M059J (cell line): ENCODE measurements around the gene SEC16A. TPM values are rescaled to one million over a fixed set of nuclear protein-coding genes. Genes with fewer than 3 reads are reported as not detected.
"Not testable (repeated sequence)": the region's sequence is repeated elsewhere in the genome, so short reads cannot be mapped to it uniquely, and the experiment has no call there.

ENCODE experiments used
- DNase-seq: peaks from one replicate; pipeline ENCODE4 v3.0.0-alpha.2; 2012; ENCODE audit warnings: low read depth
- total RNA-seq: library from RNA; depleted of rRNA; stranded (reverse); fragments of >200 nt; shearing (Covaris generic); gene quantifications from 2 replicates; pipeline ENCODE4 v1.2.3, GENCODE V29; 2014

The SEC16A gene
- total RNA-seq, 1 experiment from 2014 or later: 42.6 TPM

DNA sequence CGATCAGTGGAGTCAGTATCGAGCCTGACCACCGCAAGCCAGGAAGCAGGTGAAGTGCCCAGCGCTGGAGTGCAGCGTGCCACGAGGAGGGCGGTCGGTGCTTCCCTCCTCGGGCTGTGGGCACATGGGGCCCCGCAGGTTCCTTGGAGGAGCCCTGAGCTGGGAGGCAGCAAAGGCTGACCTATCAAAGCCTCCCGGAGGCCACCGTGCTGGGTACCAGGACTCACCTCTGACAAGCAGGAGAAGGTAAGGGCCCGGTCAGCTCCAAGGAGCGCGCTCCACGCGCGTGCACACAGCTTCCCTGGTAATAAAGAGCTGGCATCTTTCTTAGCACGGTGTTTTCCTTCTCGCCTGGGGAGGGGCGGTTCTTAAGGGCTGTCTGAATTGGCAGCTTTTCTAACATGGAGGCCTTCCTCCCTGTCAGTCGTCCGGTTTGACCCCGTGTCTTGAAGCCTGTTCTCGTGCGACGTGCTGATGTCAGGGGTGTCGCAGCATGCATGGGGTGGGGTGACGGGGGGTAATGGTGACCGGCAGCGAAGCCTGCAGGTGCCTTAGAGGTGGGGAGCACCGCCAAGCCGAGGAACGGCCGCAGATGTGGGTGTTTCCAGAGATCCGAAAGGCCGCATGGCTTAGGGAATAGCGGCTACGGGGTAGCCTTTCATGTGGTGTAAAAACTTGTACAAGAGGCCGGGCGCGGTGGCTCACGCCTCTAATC, 59.3 kb downstream of the SEC16A start:
- DNase-seq: no peak

DNA sequence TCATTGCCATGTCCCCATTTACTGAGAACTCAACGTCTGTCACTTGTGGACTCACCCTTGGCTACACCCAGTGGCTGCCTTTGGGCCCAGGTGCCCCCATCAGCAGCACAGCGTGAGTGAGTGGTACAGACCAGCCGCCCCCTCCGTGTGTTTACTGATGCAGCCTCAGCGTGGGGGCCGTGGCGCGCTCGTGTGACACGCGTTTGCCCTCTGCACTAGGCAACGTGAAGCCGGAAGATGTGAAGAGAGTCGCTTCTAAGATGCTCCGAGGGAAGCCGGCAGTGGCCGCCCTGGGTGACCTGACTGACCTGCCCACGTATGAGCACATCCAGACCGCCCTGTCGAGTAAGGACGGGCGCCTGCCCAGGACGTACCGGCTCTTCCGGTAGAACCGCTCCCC, 60.0 kb downstream of the SEC16A start:
- DNase-seq: no peak

DNA sequence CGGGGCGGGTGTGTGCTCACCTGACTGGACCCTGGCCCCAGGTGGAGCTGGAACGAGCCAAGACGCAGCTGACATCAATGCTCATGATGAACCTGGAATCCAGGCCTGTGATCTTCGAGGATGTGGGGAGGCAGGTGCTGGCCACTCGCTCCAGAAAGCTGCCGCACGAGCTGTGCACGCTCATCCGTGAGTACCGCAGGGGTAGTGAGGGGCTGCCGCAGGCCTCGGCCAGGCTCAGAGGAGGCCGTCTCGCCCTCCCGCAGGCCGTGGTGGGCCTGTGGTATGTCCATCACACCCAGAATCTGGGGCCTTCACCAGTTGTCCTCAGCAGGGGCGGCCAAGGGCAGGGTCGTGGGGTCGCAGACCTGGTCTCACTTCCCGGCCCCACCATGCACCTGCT, 61.0 kb downstream of the SEC16A start:
- no peak for DNase-seq

DNA sequence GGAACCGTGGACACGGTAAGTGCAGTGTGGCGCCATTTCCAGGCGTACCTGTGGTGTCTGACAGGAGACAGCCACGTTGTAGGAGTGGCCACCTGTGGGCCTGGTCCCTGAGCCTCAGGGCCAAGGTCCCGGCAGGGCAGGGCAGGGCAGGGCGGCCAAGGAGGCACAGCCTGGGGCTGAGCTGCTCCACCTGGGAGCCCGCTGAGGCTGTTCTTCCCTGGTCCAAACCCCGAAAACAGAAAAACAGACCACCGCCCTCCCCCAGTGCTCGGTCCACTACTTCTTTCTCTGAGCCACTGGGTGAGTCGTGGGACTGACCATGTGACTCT, 63.8 kb downstream of the SEC16A start:
- no peak for DNase-seq

DNA sequence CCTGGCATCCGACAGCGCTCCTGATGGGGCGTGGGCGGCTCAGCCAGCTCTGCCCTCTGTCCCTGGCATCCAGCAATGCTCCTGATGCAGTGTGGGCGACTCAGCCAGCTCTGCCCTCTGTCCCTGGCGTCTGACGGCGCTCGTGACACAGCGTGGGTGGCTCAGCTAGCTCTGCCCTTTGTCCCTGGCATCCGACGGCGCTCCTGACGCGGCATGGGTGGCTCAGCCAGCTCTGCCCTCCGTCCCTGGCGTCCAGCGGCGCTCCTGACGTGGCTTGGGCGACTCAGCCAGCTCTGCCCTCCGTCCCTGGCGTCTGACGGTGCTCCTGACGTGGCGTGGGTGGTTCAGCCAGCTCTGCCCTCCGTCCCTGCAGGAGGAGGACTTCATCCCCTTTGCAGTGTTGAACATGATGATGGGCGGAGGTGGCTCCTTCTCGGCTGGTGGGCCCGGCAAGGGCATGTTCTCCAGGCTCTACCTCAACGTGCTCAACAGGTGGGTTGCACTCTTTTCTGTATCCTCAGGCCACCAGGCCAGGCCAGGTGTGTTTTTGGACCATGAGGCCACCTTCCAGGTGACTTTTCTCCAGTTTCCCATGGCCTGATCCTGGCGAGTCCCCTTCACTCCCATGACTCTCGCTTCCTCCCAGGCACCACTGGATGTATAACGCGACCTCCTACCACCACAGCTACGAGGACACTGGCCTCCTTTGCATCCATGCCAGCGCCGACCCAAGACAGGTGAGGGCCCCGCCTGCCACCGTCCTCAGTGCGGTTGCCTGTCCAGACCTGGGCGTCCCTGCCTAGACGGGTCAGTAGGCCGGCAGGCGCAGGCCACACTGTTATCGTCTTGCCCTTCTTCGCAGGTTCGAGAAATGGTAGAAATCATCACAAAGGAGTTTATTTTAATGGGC, 64.4 kb downstream of the SEC16A start:
- no peak for DNase-seq

DNA sequence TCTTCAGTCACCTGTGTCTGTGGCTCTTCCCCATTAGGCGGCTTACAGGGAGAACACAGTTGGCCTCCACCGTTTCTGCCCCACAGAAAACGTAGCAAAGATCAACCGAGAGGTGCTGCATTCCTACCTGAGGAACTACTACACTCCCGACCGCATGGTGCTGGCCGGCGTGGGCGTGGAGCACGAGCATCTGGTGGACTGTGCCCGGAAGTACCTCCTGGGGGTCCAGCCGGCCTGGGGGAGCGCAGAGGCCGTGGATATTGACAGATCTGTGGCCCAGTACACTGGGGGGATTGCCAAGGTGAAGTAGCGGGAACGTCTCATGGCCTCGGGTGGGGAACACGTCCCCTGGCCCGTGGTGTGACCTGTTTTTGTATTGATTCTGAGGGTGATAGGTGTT, 65.9 kb downstream of the SEC16A start:
- no peak for DNase-seq

DNA sequence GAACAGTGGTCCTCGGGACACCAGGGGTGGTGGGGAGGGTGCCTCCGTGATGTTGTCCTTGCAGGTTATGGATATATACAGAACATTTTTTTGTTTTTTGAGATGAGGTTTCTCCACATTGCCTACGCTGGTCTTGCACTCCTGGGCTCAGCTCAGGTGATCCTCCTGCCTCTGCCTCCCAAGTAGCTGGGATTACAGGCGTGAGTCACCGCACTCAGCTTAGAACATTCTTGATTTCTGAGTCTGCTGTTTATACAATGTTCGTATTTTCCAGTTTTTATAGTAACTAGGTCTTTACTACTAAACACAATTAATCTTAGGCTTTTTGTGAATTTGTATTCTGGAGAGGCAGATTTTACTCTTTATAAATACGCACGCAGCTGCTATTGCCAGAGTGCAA, 66.4 kb downstream of the SEC16A start:
- DNase-seq: peak; percentile 25

DNA sequence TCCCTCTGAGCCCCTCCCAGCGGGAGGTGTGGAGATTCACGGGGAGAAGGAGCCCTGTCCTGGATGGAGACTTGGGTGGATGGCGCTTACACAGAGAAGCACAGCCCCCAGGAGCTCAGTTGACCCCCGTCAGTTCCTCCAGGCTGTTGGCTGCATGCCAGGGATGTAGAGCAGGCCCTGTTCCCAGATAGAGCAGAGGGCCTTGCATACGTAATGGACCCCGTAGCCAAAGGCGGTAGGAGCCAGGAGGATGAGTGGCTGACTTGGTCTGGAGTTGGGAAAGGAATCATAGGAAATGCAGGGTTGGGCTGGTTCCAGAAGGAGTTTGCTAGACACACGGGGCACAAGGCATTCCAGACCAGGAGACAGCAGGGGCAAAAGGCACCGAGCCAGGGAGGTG, 69.9 kb downstream of the SEC16A start:
- DNase-seq: no peak

DNA sequence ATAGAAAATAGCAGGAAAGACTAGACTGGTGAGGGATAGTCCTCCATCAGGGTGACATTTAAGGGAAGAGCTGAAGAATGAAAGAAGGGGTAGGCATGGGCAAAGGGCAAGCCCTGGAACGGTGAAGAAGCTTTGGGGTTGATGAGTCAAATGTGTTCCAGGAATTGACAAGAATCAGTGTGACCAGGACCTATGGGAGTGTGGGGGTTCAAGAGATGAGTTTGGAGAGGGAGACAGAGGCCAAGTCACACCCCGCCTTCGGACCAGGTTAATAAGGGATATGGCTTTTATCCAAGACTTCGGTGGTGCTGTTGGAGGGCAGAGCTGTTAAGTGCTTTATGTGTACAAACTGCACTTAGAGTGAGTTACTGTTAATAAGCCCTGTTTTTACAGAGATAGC, 71.5 kb downstream of the SEC16A start:
- DNase-seq: no peak

DNA sequence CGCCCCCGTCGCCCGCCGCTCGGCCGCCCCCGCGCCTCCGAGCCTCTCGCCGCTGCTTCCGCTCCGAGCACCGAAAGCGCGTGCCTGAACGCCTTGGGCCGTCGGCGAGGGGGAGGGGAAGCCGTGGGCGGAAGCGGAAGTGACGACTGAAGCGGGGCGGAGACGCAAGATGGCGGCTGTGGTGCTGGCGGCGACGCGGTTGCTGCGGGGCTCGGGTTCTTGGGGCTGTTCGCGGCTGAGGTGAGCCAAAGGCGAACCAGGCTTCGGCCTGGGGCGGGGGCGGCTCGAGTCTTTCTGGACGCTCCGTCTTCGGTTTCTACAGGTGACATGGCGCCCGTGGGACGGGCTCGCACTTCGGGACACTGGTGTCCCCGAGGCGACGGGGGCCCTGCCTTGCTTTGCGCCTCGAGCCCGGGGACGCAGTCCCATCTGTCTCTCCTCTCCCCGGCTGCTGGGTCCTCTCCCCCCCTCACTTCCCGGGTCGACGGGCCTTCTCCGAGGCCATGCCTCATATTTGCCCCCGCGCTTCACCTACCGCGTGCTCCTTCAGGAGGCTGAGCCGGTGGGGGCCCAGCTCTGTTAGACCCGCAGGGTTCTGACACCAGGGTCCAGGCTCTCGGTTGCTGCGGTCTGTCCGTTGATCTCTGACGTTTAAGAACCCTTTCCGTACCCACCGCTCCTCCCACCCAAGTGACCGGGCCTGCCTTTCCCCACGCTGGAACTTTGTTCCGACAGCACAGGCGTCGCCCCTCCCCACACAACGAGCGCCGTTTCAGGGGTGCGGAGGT, 72.1 kb downstream of the SEC16A start, which contains the start of the genes ENTR1 and PMPCA:
ENTR1 (minus strand) TSS at position 115 of the 788 bp plus-strand sequence. CDS start 217 bp downstream, outside the sequence.
PMPCA (plus strand) TSS at position 159 of the 788 bp plus-strand sequence; CDS start at position 170, 11 bp downstream.
- DNase-seq: peak; percentile 87

DNA sequence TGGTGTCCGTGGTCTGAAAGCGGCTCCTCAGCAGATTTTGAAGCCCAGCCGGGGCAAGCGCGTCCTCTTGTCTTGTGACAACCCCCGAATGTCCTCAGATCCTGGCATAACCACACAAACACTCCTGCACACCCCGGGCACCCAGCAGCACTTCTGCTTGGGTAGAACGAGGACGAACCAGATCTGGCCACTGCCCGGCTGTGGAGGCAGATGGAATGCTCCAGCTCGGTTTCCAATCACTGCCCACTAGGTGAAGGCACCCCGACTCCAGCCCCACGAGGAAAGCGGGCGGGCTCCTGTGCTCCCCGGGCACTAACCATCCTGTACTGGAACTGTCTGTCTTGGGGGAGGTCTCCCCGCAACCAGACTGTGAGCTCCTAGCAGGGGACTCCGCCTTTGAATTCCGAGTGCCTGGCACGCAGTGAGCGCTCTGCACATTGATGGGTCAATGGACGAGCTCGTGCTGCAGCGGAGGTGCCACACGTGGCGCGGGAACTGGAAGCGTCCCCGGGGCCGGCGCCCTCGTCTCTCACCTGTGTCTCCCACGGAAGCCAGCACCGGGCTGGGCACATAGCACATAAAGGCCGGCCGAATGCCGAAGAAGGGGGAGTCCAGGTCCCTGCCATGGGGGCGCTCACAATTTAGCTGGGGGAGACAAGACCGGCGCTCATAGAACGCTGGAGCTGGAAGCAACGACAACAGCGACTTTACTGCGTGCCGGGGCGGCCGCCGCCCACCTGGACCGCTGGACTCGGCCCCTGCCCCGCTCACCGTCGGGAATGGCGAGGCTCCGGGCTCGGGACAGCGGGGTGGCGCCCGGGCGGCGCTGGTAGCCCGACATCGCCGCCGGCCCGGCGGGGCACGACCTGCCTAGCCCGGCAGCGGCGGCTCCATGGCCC, 73.0 kb downstream of the SEC16A start:
- DNase-seq: peak; percentile 27

DNA sequence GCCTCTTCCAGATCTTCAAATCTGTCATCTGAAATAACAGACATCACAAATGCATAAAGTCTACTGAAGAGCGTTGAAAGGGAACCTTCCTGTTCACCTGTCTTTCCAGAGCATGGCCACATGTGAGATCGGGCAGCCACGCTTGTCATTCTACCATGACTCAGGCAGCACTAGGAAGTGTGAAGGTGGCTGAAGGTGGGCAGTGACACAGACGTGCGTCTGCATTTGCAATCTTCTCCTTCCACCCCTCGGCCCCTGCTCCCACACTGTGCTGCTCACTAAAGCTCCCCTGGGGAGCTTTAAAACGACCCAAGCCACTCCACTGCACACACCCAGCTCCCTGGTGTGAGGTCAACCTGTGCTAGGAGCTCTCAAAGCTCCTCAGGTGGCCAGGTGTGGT, 74.9 kb downstream of the SEC16A start:
- no peak for DNase-seq

DNA sequence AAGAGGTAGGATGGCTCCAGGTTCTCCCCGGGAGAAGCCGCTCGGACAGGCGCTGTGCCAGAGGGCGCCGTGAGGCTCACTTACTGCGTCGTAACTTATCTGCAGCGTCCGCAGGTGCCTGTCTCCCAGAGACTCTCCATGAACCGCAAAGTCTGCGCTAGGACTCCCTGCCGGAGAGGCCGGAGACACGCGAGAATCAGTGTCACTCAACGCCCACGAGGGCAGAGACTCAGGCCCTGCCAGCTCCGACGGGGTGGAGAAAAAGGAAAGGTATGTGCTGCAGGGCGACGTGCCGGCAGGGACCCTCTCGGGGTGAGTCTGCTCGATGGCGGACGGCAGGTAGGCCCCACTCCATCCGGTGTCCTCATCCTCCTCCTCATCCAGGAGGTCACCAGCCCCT, 75.8 kb downstream of the SEC16A start:
- DNase-seq: not testable (repeated sequence)

DNA sequence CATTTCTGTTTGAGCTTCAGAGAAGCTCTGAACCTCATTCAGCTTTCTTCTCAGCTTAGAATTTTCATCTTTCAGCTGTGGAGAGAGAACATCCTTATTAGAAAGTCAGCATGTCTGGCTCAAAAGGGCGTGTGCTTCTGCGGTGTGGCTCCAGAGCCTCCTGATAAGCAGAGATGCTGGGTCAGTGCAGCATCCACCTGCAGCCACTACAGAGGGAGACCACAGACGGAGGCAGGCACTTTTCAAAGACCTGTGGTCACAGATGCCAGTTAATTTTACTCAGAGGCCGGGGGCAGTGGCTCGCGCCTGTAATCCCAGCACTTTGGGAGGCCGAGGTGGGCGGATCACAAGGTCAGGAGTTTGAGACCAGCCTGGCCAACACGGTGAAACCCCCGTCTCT, 76.9 kb downstream of the SEC16A start:
- DNase-seq: not testable (repeated sequence)

DNA sequence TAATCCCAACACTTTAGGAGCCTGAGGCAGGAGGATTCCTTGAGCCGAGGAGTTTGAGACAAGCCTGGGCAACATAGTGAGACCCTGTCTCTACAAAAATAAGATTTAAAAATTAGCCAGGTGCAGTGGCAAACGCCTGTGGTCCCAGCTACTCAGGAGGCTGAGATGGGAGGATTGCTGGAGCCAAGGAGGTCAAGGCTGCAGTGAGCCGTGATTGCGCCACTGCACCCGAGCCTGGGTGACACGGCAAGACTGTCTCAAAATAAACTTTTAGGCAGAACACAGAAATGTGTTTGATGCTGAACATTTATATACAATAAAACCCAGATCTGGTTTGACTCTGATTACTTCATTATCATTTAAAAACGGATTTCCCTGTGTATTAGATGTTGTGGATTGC, 77.4 kb downstream of the SEC16A start:
- DNase-seq: no peak

DNA sequence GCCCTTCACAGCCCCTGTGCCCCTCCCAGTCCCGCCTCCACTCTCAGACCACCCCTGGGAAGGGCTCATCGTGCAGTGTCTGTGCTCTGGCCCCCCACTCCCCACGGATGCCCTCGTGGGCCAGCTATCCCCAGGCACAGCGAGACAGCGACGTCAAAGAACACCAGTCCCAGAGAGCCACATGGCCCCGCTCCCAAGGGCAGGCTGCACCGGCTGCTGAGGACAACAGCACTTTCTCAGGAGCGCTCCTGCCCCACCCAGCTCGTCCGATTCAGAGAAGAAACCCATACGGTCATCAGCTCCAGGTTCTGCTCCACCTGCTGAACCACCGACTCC, 78.1 kb downstream of the SEC16A start:
- DNase-seq: no peak

DNA sequence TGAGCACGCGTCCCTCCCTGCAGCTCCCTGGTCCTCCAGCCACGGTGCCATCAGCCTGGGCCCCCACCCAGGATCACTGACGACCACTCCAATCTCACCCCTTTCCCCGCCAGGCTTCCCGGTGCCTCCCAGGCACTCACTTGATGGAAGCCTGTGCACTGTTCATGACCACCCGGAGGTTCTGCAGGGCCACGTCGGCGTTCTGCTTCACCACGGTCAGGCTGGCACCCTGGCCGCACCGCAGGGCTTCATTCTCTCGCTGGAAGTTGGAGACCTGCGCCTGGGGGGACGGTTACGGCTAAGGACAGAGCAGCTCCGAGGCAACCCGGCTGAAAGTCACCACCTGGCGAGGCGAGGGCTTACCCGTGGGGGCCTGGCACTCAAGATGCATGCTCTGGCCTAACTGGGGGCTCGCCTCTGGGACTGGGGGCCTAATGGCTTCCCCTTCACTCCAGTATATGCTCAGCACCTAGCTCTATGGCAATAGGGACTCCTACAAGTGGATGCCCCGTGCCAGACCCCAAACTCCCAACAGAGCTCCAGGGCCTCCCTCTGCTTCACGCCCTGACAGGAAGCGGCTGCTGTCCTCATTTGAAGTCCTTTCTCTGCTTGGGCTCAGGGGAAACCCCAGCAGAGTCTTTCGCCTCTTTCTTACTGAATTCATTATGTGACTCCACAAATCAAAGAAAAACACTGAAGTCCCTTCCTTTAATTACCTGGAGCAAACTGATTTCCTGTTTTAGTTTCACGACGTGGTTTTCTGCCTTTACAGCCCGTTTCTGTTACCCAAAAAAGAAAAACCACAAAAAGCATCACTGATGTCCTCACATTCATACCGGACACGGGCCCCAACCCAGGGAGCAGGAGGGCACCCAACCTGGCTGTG, 78.7 kb downstream of the SEC16A start:
- no peak for DNase-seq

DNA sequence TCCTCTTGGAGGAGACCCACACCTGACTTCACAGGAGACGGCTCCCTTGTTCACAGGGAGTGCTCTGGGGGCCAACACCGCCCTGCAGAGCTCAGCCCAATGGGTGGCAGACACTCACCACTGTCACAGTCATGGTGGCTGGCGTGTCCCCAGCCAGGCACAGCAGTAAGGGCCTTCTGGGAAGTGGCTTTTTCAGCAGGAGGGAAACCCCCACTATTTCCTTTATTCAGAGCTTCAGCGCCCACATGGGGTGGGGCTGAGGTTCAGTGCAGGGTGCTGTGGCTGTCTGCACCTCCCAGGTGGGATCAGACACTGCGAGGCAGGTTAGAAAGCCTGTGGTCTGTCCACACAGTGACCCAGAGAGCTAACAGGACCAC, 79.3 kb downstream of the SEC16A start:
- DNase-seq: no peak

DNA sequence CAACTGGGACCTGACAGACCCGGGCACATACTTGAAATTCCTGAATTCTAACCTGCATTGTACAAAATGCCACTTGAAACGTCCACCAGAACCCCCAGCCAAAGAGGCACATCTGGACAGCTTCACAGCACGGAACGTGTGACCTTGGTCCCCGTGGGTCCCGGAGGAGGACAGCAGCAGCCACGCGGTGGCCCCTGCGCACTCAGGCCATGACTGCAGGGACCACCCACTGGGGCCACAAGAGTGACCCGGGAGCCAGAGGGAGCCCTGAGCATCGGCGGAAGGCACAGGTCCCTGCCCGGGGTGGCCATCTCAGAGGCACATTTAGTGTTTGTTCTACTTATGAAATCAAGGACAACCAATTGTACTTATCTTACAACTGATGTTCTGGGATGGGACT, 80.8 kb downstream of the SEC16A start:
- no peak for DNase-seq

DNA sequence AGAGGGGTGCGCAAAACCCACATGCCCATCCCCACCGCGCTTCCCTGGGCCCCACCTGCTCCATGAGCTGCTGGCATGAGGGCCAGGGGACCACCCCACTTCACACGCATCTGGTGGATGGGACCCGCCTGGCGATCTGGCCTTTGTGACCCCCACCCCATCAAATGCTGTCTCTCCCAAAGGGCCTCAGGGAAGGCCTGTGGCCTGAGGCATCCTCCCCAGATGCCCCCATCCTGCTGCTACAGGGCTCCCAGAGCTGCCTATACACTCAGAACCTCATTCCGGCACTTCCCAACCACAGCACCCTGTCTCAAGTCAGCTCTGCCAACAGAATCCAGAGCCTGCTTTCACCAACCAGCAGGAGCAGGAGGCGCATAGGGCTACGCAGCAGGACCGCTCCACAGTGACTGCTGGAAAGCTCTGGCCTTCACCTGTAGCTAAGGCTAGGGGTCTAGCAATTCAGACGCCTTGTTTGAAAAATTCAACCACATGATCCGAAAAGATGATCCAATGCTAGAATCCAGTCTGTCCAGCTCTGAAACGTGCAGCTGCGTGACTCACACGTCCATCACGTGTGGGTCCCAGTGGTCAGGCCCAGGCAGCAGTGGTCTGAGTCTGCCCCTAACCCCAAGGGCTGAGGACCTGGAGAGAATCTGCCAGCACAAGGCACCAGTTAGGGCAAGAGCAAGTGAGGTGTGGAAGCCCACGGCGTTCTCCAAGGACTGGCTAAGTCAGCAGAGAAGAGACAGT, 81.5 kb downstream of the SEC16A start:
- peak; percentile 39 for DNase-seq
